Ureter (tissue), 1 donor: ENCODE data around the gene EXD2. TPM values are rescaled to one million over a fixed set of nuclear protein-coding genes. Genes with fewer than 3 reads are reported as not detected.
"Not testable (repeated sequence)": the region's sequence is repeated elsewhere in the genome, so short reads cannot be mapped to it uniquely, and the experiment has no call there.

Experiments
- DNase-seq: peaks from one replicate; pipeline ENCODE4 v3.0.0-alpha.2; 2020; ENCODE audit warnings: low spot score
- total RNA-seq: library from RNA; stranded (reverse); gene quantifications from one replicate; pipeline ENCODE4 v1.2.4, GENCODE V29; 2023
- donor health status: DM: yes; HTN: yes; CAD: no.

Gene EXD2
- total RNA-seq, 1 donor from 2014 or later = 21.0 TPM

GRCh38 chr14:69277356-69277755 is 86.1 kb downstream of the EXD2 start:
- not testable (repeated sequence) for DNase-seq

GRCh38 chr14:69280746-69281291 is 89.5 kb downstream of the EXD2 start:
- DNase-seq = no peak

DNA sequence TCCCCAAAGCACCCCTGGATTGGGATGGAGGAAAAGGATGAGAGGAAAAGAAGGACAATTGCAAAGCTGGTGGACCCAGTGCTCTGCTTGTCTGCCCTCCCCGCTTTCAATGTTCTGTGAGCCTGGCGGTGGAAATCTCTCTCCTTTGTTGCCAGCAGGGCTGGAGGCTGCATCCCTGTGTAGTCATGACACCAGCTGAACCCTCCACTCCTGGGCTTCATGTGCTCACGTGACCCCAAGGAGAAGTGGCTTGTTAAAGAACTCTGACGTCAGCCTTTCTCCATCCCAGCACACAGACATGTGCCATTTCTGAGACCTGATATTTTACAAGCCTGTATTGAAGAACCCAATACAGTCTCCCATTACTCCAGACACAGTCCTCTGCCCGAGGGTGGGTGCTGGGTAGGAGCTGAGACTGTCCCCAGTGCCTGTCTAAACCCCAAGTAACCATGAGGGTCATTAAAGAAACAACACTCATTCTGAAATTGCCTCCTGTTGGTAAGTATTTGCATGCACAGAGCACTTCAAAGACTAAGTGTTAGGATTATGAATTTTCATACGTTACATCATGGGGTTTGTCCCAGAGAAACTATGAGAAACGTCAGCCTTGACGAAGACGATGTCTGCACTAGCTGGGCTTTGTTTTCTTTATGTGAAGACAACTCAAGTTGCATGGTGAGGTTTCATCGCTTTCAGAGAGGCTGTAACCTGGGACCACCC is 90.3 kb downstream of the EXD2 start:
- no peak for DNase-seq

- no peak for DNase-seq
Observed at GRCh38 chr14:69282448-69282847, 91.2 kb downstream of the EXD2 start.

GRCh38 chr14:69284170-69284569 is 92.9 kb downstream of the EXD2 start:
- DNase-seq = no peak

DNA sequence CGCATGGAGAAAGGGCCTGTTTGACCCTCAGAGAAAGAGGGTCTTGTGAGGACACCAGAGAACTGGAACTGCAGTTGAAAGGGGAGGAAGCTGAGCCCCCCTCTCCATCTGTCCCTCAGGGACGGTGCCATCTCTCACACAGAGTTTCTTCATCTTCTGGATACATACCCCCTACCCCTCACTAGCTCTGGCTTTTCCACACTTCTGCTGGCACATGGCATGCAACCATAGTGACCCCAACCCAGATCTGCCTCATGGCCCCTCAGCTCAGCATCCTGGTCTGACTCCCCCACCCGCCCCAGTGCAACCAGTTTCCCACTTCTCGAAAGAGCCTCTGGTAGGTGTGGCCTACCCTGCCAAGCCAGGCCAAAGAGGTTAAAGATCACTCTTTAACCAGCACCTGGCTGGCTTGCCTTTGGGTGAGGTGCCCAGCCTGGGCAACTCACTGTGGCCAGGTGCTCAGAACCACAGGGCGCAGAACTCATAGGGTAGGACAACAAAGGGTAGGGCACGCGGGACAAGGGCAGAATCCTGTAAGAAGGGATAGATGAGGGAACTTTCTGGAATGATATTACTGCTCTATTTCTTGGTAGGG is 94.5 kb downstream of the EXD2 start:
- no peak for DNase-seq

GRCh38 chr14:69287098-69288010 is 96.1 kb downstream of the EXD2 start:
- no peak for DNase-seq

- no peak for DNase-seq
Observed at GRCh38 chr14:69288011-69288771, 96.9 kb downstream of the EXD2 start.

DNA sequence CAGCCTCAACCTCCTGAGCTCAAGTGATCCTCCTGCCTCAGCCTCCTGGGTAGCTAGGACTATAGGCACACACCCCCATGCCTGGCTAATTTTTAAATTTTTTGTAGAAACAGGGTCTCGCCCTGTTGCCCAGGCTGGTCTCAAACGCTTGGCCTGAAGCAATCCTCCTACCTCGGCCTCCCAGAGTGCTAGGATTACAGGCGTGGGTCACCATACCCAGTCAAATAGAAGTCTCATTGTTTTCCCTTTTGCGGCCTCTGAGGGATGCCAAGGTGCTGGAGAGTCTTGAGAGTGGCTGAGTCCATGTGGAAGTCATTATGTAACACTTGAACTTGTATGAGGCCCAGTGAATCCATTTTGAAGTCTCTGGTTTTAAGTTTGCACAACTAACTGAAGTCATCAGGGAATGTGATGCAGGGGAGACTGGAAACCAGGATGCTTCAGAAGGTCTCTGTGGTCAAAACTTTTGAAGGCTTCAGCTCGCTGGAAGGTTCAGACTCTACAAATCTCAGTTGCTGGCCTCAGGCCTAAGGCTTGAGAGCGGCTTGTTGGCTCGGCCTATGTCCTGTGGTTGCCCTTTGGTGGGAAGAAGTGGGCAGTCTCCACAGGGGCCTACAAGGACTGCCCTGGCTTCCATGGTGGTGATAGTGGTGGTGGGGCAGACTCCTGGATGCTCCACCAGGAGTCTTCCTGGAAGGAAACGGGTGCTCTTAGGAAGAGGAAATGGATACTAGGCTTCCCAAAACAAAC is 97.8 kb downstream of the EXD2 start:
- no peak for DNase-seq

- no peak for DNase-seq
Observed at GRCh38 chr14:69289811-69290520, 98.7 kb downstream of the EXD2 start.

GRCh38 chr14:69290881-69291280 is 99.6 kb downstream of the EXD2 start:
- not testable (repeated sequence) for DNase-seq

- no peak for DNase-seq
Observed at GRCh38 chr14:69291396-69291795, 100.1 kb downstream of the EXD2 start.

DNA sequence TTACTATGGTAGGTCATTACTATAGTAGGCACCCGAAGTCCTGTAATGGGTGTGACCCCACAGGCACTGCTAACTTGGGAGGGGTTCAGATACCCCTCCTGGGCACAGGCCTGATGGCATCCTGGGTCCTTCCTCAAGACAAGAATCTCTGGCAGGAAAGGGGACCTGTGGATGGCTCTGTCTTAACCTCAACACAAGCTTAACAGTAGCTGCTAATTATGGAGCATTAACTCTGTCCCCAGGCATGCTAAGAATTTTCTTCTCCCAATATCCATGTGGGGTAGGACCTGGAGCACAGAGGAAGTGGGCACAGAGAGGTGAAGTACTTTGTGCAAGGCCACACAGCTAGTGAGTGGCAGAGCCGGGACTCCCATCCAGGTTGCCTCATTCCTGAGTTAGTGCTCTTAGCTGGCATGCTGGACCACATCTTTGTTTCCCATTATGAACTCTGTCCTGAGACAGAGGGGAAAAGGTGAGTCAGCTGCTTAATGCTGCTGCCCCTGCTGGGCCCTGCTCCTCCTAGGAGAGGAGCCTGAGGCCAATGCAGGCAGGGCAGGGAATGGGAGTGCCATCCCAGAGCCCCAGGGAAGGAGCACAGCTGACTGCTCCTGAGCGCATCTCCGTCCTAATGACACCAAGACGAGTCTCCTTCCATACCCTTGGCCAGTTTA is 100.7 kb downstream of the EXD2 start:
- no peak for DNase-seq

Other genes starting within 250 kb of the EXD2 start
- gene ACTN1, start 212.2 kb upstream of the EXD2 start, total RNA-seq = 286 TPM
- 58.6 TPM for gene DCAF5, start 38.4 kb upstream of the EXD2 start, total RNA-seq
- 1.6 TPM for gene GALNT16, start 68.7 kb downstream of the EXD2 start, total RNA-seq
- 219 TPM for gene ERH, start 206.8 kb downstream of the EXD2 start, total RNA-seq
- 66.4 TPM for gene SLC39A9, start 207.2 kb downstream of the EXD2 start, total RNA-seq